UCSD-AML1 (cell line): ENCODE measurements around the gene HS3ST4.

Experiments
- DNase-seq: peaks from one replicate; lab custom pipeline; 2025; ENCODE audit not compliant: unreplicated experiment; lab: John Stamatoyannopoulos, UW

Gene HS3ST4

GRCh38 chr16:25886598-25886997, 194.8 kb downstream of the HS3ST4 start:
- no peak for DNase-seq

GRCh38 chr16:25888868-25889267, 197.1 kb downstream of the HS3ST4 start:
- no peak for DNase-seq

GRCh38 chr16:25893332-25893731, 201.6 kb downstream of the HS3ST4 start:
- no peak for DNase-seq

- no peak for DNase-seq
Measured at GRCh38 chr16:25894093-25894492, 202.3 kb downstream of the HS3ST4 start.

- DNase-seq, result no peak
Measured at GRCh38 chr16:25895380-25895779, 203.6 kb downstream of the HS3ST4 start.

- DNase-seq, result no peak
Measured at GRCh38 chr16:25896411-25896810, 204.7 kb downstream of the HS3ST4 start.

GRCh38 chr16:25897702-25898101, 205.9 kb downstream of the HS3ST4 start:
- DNase-seq, result no peak

- no peak for DNase-seq
Measured at GRCh38 chr16:25905810-25906209, 214.1 kb downstream of the HS3ST4 start.

- no peak for DNase-seq
Measured at GRCh38 chr16:25910971-25911370, 219.2 kb downstream of the HS3ST4 start.

- no peak for DNase-seq
Measured at GRCh38 chr16:25912321-25912720, 220.6 kb downstream of the HS3ST4 start.

GRCh38 chr16:25914357-25914962, 222.7 kb downstream of the HS3ST4 start:
- no peak for DNase-seq

GRCh38 chr16:25916037-25916436, 224.3 kb downstream of the HS3ST4 start:
- DNase-seq, result no peak

GRCh38 chr16:25922438-25922837, 230.7 kb downstream of the HS3ST4 start:
- DNase-seq, result no peak

GRCh38 chr16:25925421-25925820, 233.7 kb downstream of the HS3ST4 start:
- DNase-seq, result no peak

GRCh38 chr16:25931473-25932035, 239.8 kb downstream of the HS3ST4 start:
- DNase-seq, result no peak

GRCh38 chr16:25941800-25942499, 250.2 kb downstream of the HS3ST4 start:
- no peak for DNase-seq

GRCh38 chr16:25950586-25951281, 259.0 kb downstream of the HS3ST4 start:
- DNase-seq, result no peak

- DNase-seq, result no peak
Measured at GRCh38 chr16:25951999-25952398, 260.2 kb downstream of the HS3ST4 start.

- DNase-seq, result no peak
Measured at GRCh38 chr16:25952983-25953382, 261.2 kb downstream of the HS3ST4 start.

- no peak for DNase-seq
Measured at GRCh38 chr16:25957707-25958106, 265.9 kb downstream of the HS3ST4 start.

- DNase-seq, result no peak
Measured at GRCh38 chr16:25959221-25959620, 267.5 kb downstream of the HS3ST4 start.
